Right ventricle myocardium superior (tissue), 1 donor: ENCODE measurements around the gene FUZ. TPM values are rescaled to one million over a fixed set of nuclear protein-coding genes. Genes with fewer than 3 reads are reported as not detected.

Experiments used
- ATAC-seq: fragments of 200-7000 bp; cut with Tn5 transposase; one replicate; pipeline ENCODE4 v1.9.1; 2020; ENCODE audit warnings: mild to moderate bottlenecking; ENCODE audit not compliant: poor library complexity
- DNase-seq: peaks from one replicate; pipeline ENCODE4 v3.0.0-alpha.2; 2020
- intact Hi-C: fragments of 100-400 bp; cut with DNase I; formaldehyde crosslinking; loops from one replicate; pipeline ENCODE4 v1.11.2; 2022
- total RNA-seq: library from RNA; stranded (reverse); fragmentation: NEBNext Ultra II Directional; extraction: Animal tissue kit (Norgen Biotek cat#: 25700); gene quantifications from one replicate; pipeline ENCODE4 v1.2.1, GENCODE V29; 2021
- donor health status: DM: no; HTN: yes; CAD: no; lungs with severe emphysema.

The FUZ gene
- total RNA-seq, 1 donor from 2014 or later, result 19.8 TPM

GRCh38 chr19:49853852-49854377, 40.8 kb upstream of the FUZ start:
- intact Hi-C loops, result loop anchor here (5.0 kb wide), 1 partner anchor 37 kb away; the partner anchor contains the start of gene MED25

DNA sequence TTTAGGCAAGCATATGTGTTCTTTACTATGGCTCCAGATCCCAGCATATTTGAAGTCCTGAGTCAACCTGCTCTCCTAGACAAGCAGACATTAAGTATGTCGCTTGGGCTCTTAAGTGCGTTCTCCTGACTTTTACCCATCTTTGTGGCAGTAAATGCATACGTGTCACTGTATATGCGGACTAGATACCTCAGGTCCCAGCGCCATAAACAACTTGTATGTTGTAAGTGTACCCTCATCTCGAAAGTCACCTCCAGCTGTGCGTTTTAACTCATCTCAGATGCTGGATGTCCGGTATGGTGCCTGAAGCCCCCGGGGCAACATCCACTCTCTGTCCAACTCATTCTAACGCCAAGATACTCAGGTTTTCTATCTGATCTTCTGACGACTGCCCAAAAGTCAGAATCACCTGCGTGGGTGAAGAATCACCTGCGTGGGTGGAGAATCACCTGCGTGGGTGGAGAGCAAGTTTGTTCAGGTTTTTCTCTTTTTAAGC, 39.6 kb upstream of the FUZ start:
- ATAC-seq (no peak), DNase-seq (no peak)
- intact Hi-C loops, result loop anchor here (5.0 kb wide), 1 partner anchor 35 kb away; the partner anchor contains the start of gene MED25

More at GRCh38 chr19:49853852-49854377, 40.8 kb upstream of the FUZ start:
- ATAC-seq (no peak), DNase-seq (no peak)

GRCh38 chr19:49851456-49852259, 38.6 kb upstream of the FUZ start:
- DNase-seq (no peak), ATAC-seq (no peak)
- intact Hi-C loops, result loop anchor here (5.0 kb wide), 1 partner anchor 34 kb away; the partner anchor contains the start of gene MED25

- intact Hi-C loops, result loop anchor here (5.0 kb wide), 1 partner anchor 33 kb away; the partner anchor contains the start of gene MED25
- ATAC-seq, result peak; percentile 96
- peak; percentile 96 for DNase-seq
These were observed 37.6 kb upstream of the FUZ start, which contains the start of gene PTOV1 for GRCh38 chr19:49850487-49851342. Gene PTOV1, plus strand, starts transcription at chr19:49851159.

- intact Hi-C loops, result loop anchor here (5.0 kb wide), 1 partner anchor 33 kb away; the partner anchor contains the start of gene MED25
- ATAC-seq, result no peak
- DNase-seq, result no peak
These were observed 37.1 kb upstream of the FUZ start for GRCh38 chr19:49850221-49850486.

GRCh38 chr19:49849433-49850220, 36.5 kb upstream of the FUZ start:
- no peak for ATAC-seq
- DNase-seq, result no peak
- intact Hi-C loops, result loop anchor here (5.0 kb wide), 1 partner anchor 32 kb away; the partner anchor contains the start of gene MED25

GRCh38 chr19:49848938-49849337, 35.8 kb upstream of the FUZ start:
- ATAC-seq, result no peak
- intact Hi-C loops, result no loop called here

GRCh38 chr19:49847731-49848696, 34.9 kb upstream of the FUZ start:
- no peak for ATAC-seq
- intact Hi-C loops, result no loop called here

More at GRCh38 chr19:49848938-49849337, 35.8 kb upstream of the FUZ start:
- no peak for DNase-seq

GRCh38 chr19:49846408-49846807, 33.3 kb upstream of the FUZ start:
- no peak for ATAC-seq
- intact Hi-C loops, result no loop called here
- DNase-seq, result no peak

More at GRCh38 chr19:49847731-49848696, 34.9 kb upstream of the FUZ start:
- DNase-seq, result no peak

DNA sequence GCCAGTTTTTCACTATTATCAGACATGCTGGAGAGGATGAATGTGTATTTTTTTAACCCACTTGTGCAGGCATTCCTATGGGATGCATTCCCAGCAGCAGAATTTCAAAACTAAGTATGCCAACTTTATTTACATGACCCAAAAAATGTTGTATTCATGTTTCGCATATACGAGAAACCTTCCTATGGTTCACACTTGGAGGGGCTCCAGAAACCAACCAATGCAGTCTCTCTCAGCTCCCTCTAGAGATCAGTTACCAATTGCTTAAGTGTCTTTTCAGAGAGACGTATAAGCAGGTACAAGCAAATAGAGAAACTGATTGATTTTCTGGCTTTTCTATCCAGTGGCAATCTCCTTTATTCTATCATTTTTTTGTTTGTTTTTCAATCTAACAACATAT, 32.3 kb upstream of the FUZ start:
- intact Hi-C loops, result no loop called here
- ATAC-seq, result no peak
- DNase-seq, result no peak

DNA sequence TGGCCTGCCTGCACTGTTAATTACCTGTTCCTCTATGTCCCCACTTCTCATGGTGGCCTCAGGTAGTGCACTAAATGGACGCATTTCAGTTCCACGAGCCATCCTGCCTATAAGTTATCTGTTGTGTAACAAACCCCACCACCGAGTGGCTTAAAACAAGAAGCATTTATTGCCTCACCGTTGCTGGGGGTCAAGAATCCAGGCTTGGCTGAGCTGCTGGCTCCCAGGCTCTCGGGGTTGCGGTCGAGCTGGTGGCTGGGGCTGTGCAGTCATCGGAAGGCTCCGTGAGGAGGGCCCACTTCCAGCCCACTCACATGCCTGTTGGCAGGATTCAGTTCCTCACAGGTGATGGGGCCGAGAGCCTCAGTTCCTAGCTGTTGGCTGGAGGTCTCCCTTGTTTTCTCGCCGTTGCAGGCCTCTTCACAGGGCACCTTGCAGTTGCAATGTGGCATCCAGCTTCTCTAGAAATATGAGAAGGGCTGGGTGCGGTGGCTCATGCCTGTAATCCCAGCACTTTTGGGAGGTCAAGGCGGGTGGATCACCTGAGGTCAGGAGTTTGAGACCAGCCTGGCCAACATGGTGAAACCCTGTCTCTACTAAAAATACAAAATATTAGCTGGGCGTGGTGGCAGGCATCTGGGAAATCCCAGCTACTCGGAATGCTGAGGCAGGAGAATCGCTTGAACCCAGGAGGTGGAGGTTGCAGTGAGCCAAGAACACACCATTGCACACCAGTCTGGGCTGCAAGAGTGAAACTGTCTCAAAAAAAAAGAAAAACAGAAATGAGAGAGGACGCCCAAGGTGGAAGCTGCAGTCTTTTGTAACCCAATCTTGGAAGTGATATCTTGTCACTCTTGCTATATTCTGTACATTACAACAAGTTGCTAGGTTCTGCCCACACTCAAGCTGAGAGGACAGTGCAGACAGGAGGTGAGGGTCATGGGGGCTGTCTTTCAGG, 31.3 kb upstream of the FUZ start:
- ATAC-seq (no peak), DNase-seq (no peak)
- intact Hi-C loops, result no loop called here

- ATAC-seq (no peak), DNase-seq (no peak)
- intact Hi-C loops, result no loop called here
These were observed 30.2 kb upstream of the FUZ start for GRCh38 chr19:49843265-49843664.

GRCh38 chr19:49840736-49841249, 27.7 kb upstream of the FUZ start:
- no peak for DNase-seq
- no peak for ATAC-seq
- intact Hi-C loops, result no loop called here

DNA sequence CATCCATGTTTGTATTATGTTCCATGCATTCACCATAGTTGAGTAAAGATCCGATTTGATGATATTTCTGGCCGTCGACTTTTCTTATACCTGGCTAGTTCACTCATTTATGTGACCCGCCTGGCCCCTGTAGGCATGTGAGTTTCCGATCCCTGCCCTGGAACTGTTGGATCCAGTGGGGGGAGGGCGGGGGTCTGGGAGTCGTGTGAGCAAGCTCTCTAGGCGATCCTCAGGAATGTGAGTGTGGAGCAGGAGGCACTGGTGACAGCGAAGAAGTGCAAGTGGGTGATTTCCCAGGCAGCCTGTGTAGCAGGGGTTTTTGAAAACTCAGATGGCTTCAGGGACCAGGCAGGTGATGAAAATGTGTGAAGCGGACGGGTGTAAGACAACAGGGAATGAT, 27.2 kb upstream of the FUZ start:
- DNase-seq (no peak), ATAC-seq (no peak)
- intact Hi-C loops, result no loop called here

- no peak for DNase-seq
- intact Hi-C loops, result no loop called here
- no peak for ATAC-seq
These were observed 26.6 kb upstream of the FUZ start for GRCh38 chr19:49839713-49840112.
